Effector memory CD8-positive, alpha-beta T cell (primary cell): Measurements from ENCODE around the gene PORCN.

Experiments
- ATAC-seq: fragments of 150-1000 bp; cut with Tn5 transposase; replicated peaks from 2 replicates; pipeline ENCODE4 v1.10.0; 2021; ENCODE audit warnings: mild to moderate bottlenecking, moderate library complexity
- DNase-seq, 3 experiments: peaks; one replicate each; pipeline ENCODE4 v3.0.0; 2021
- H3K27ac Mint-ChIP-seq, 2 donors: one replicate each; pipeline ENCODE4 v1.8.0; 2022; ENCODE audit warnings: mild to moderate bottlenecking in 2 of 2, mixed read lengths in 2 of 2, moderate library complexity in 2 of 2
- H3K27me3 Mint-ChIP-seq, 2 donors: one replicate each; pipeline ENCODE4 v1.8.0; 2022; ENCODE audit warnings: mixed read lengths in 2 of 2
- H3K36me3 Mint-ChIP-seq: one replicate; pipeline ENCODE4 v1.8.0; 2022; ENCODE audit warnings: mild to moderate bottlenecking, moderate library complexity, mixed read lengths; ENCODE audit not compliant: insufficient read depth
- H3K4me1 Mint-ChIP-seq, 2 donors: one replicate each; pipeline ENCODE4 v1.8.0; 2022; ENCODE audit warnings: low read depth in 2 of 2, mixed read lengths in 2 of 2
- H3K4me3 Mint-ChIP-seq, 2 donors: one replicate each; pipeline ENCODE4 v1.8.0; 2022; ENCODE audit warnings: mild to moderate bottlenecking in 2 of 2, mixed read lengths in 2 of 2, moderate library complexity in 2 of 2
- H3K9me3 Mint-ChIP-seq, 2 donors: one replicate each; pipeline ENCODE4 v1.8.0; 2022; ENCODE audit warnings: mixed read lengths in 2 of 2

Gene PORCN

GRCh38 chrX:48482526-48482925 is 26.3 kb upstream of the PORCN start:
- Mint-ChIP-seq H3K4me3 (no peak overlapping the region), H3K27ac (no peak overlapping the region), H3K4me1 (peaks cover 8 to 12% of the 10 kb centered on the region in 2 donors), H3K27me3 (no peaks in the 10 kb centered on the region), H3K36me3 (peaks cover 47% of the 10 kb centered on the region), H3K9me3 (no peaks in the 10 kb centered on the region)
- no peak for ATAC-seq
- no peak for DNase-seq

DNA sequence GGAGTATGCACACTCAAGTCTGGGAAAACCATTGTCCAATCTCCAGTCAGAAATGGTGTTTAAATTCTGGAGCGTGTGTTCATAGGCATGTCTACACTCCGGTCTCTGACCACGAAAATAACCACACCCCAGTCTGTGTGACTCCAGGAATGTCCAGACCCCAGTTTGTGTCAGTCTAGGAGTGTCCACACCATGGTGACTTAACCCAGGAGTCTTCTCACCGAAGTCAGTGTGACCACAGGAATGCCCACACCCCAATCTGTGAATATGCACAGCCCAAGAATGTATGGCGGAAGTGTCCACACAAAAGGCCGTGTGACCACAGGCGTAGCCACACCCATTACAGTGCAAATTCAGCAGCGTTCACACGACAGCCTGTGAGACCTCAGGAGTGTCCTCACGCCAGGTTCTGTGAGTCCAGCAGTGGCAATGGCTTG is 21.4 kb upstream of the PORCN start:
- H3K27me3 Mint-ChIP-seq = no peaks in the 10 kb centered on the region
- DNase-seq = no peak
- no peaks in the 10 kb centered on the region for H3K9me3 Mint-ChIP-seq
- no peak overlapping the region for H3K4me3 Mint-ChIP-seq
- H3K36me3 Mint-ChIP-seq = peaks cover 24% of the 10 kb centered on the region
- no peak for ATAC-seq
- no peak overlapping the region for H3K27ac Mint-ChIP-seq
- H3K4me1 Mint-ChIP-seq = no peaks in the 10 kb centered on the region

DNA sequence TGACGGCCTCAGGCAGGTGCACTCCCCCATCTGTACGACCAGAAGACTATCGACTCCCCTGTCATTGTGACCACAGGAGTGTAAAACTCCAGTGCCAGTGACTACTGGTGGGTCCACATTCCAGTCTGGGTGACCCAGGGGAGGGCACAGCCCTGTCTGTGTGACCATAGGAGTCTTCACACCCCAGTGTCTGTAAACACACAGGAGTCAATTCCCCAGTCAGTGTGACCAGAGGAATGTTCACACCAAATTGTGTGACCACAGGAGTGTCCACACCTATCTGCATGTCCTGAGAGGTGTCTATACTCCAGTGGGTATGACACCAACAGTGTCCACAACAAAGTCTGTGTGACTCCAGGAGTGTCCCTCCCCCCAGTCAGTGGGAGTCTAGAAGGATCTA is 20.8 kb upstream of the PORCN start:
- no peaks in the 10 kb centered on the region for H3K27me3 Mint-ChIP-seq
- ATAC-seq = no peak
- H3K4me3 Mint-ChIP-seq = no peak overlapping the region
- peaks cover 21% of the 10 kb centered on the region for H3K36me3 Mint-ChIP-seq
- no peak overlapping the region for H3K27ac Mint-ChIP-seq
- no peak for DNase-seq
- H3K4me1 Mint-ChIP-seq = no peaks in the 10 kb centered on the region
- no peaks in the 10 kb centered on the region for H3K9me3 Mint-ChIP-seq

- ATAC-seq (no peak), DNase-seq (no peak)
- Mint-ChIP-seq H3K4me1 (no peaks in the 10 kb centered on the region), H3K27me3 (no peaks in the 10 kb centered on the region), H3K36me3 (peaks cover 14% of the 10 kb centered on the region), H3K9me3 (no peaks in the 10 kb centered on the region), H3K27ac (no peak overlapping the region), H3K4me3 (no peak overlapping the region)
These were observed 19.5 kb upstream of the PORCN start for GRCh38 chrX:48489296-48489695.

GRCh38 chrX:48489892-48490291 is 18.9 kb upstream of the PORCN start:
- Mint-ChIP-seq H3K9me3 (no peaks in the 10 kb centered on the region), H3K27ac (no peak overlapping the region), H3K27me3 (no peaks in the 10 kb centered on the region), H3K4me1 (no peaks in the 10 kb centered on the region), H3K4me3 (no peak overlapping the region), H3K36me3 (peaks cover 10% of the 10 kb centered on the region)
- ATAC-seq (no peak), DNase-seq (no peak)

DNA sequence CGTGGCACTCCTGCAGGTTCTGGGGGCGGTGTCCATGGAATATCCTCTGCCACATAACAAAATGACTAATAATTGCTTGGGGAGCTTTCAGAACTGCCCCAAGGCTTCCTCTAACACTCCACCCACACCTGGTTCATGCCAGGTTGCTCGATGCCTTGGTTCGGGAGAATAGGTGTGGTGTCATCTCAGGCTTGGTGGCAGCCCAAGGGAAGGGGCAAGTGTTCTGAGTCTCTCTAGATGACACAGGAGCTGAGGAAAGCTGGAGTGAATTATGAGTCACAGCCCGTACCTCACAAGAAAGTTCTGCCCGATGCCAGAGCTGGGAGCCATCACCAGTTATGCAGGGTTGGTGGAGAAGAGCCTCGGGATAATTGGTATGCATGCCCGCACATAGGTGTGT is 18.1 kb upstream of the PORCN start:
- H3K27me3 Mint-ChIP-seq = no peaks in the 10 kb centered on the region
- H3K4me1 Mint-ChIP-seq = no peaks in the 10 kb centered on the region
- peaks cover 2% of the 10 kb centered on the region for H3K36me3 Mint-ChIP-seq
- no peak overlapping the region for H3K4me3 Mint-ChIP-seq
- ATAC-seq = no peak
- no peak for DNase-seq
- H3K9me3 Mint-ChIP-seq = no peaks in the 10 kb centered on the region
- no peak overlapping the region for H3K27ac Mint-ChIP-seq

- no peaks in the 10 kb centered on the region for H3K27me3 Mint-ChIP-seq
- H3K27ac Mint-ChIP-seq = no peak overlapping the region
- no peak overlapping the region for H3K4me3 Mint-ChIP-seq
- ATAC-seq = no peak
- no peak for DNase-seq
- H3K9me3 Mint-ChIP-seq = no peaks in the 10 kb centered on the region
- no peaks in the 10 kb centered on the region for H3K4me1 Mint-ChIP-seq
- H3K36me3 Mint-ChIP-seq = peaks cover 2% of the 10 kb centered on the region
These were observed 17.0 kb upstream of the PORCN start for GRCh38 chrX:48491809-48492208.

- Mint-ChIP-seq H3K4me3 (no peak overlapping the region), H3K27ac (no peak overlapping the region), H3K36me3 (peaks cover 2% of the 10 kb centered on the region), H3K9me3 (no peaks in the 10 kb centered on the region), H3K27me3 (no peaks in the 10 kb centered on the region), H3K4me1 (no peaks in the 10 kb centered on the region)
- no peak for DNase-seq
- ATAC-seq = no peak
These were observed 16.4 kb upstream of the PORCN start for GRCh38 chrX:48492293-48492910.

DNA sequence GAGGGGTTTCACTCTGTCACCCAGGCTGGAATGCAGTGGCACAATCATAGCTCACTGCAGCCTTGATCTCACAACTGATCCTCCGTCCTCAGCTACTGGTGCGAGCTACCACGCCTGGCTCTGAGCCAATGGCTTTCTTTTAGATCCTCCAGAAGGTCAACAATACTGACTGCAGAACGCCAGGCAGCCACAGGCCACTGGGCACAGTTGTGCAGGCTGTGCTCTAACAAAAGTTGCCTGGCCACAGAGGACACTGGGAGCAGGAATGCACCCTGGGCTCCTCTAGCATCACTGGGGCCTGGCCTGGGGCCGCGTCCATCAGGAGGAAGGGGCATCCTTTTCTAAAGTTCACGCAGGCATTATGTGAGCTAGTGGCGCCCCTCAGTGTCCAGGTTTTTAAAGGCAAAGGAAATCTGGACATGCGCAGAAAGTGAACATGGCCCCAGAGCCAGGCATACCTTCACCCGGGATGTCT is 14.9 kb upstream of the PORCN start:
- Mint-ChIP-seq H3K27me3 (no peaks in the 10 kb centered on the region), H3K4me3 (no peak overlapping the region), H3K27ac (no peak overlapping the region), H3K4me1 (no peaks in the 10 kb centered on the region), H3K36me3 (no peaks in the 10 kb centered on the region), H3K9me3 (no peaks in the 10 kb centered on the region)
- DNase-seq = no peak
- ATAC-seq = no peak

DNA sequence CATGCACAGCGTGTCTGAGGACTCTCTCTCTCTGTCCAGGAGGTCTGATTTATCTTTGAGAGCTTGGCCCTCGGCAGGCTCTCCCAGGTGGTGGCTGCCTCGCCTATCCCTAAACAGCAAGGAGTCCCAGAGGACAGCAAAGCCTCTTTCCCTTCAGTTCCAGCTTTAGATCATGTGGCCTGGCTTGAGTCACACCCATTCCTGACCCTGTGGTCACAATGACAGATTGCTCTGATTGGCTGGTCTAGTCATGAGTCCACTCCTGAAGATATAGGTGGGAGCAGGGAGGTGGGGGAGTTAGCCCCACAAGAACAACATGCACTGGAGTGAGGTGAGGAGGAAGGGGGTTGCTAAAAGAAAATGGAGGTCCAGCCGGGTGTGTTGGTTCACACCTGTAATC is 12.1 kb upstream of the PORCN start:
- ATAC-seq = no peak
- Mint-ChIP-seq H3K27me3 (no peaks in the 10 kb centered on the region), H3K4me3 (no peak overlapping the region), H3K9me3 (no peaks in the 10 kb centered on the region), H3K36me3 (no peaks in the 10 kb centered on the region), H3K4me1 (no peaks in the 10 kb centered on the region), H3K27ac (no peak overlapping the region)
- DNase-seq = no peak

DNA sequence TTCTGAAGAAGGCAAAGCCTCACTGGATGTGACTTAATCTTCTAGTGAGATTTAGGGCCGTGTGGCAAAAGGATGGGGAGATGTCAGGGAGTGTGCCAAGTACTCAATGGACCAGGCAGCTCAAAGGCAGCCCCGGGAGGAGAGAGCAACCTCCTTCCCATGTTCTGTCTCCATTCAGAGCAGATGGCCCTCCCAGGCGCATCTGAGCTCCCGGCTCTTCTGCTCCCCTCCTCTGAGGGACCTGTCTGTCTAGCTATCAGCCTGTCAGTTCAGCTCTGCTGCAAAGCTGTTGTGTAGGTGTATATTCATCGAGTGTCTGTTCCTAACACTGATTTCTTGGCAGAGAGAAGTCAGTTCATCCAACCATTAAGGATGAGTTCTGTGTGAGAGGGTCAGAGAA is 10.9 kb upstream of the PORCN start:
- H3K4me3 Mint-ChIP-seq = no peak overlapping the region
- no peak overlapping the region for H3K27ac Mint-ChIP-seq
- no peaks in the 10 kb centered on the region for H3K9me3 Mint-ChIP-seq
- H3K4me1 Mint-ChIP-seq = no peaks in the 10 kb centered on the region
- H3K27me3 Mint-ChIP-seq = no peaks in the 10 kb centered on the region
- no peaks in the 10 kb centered on the region for H3K36me3 Mint-ChIP-seq
- DNase-seq (no peak), ATAC-seq (no peak)

GRCh38 chrX:48498374-48498809 is 10.4 kb upstream of the PORCN start:
- no peak for ATAC-seq
- H3K4me3 Mint-ChIP-seq = no peak overlapping the region
- H3K4me1 Mint-ChIP-seq = no peaks in the 10 kb centered on the region
- no peak overlapping the region for H3K27ac Mint-ChIP-seq
- H3K9me3 Mint-ChIP-seq = no peaks in the 10 kb centered on the region
- no peak for DNase-seq
- no peaks in the 10 kb centered on the region for H3K27me3 Mint-ChIP-seq
- H3K36me3 Mint-ChIP-seq = no peaks in the 10 kb centered on the region

- Mint-ChIP-seq H3K4me3 (no peak overlapping the region), H3K36me3 (no peaks in the 10 kb centered on the region), H3K27me3 (no peaks in the 10 kb centered on the region), H3K9me3 (no peaks in the 10 kb centered on the region), H3K4me1 (peaks cover 5 to 7% of the 10 kb centered on the region in 2 donors), H3K27ac (no peak overlapping the region)
- no peak for DNase-seq
- no peak for ATAC-seq
These were observed 4.5 kb upstream of the PORCN start for GRCh38 chrX:48504261-48504660.

GRCh38 chrX:48505481-48505880 is 3.3 kb upstream of the PORCN start:
- peaks cover 16 to 17% of the 10 kb centered on the region in 2 donors for H3K4me1 Mint-ChIP-seq
- DNase-seq (no peak), ATAC-seq (no peak)
- no peaks in the 10 kb centered on the region for H3K9me3 Mint-ChIP-seq
- no peak overlapping the region for H3K27ac Mint-ChIP-seq
- no peaks in the 10 kb centered on the region for H3K27me3 Mint-ChIP-seq
- no peak overlapping the region for H3K4me3 Mint-ChIP-seq
- H3K36me3 Mint-ChIP-seq = no peaks in the 10 kb centered on the region

GRCh38 chrX:48507246-48507645 is 1.5 kb upstream of the PORCN start:
- peaks cover 26% of the 10 kb centered on the region in 2 donors for H3K4me1 Mint-ChIP-seq
- ATAC-seq (no peak), DNase-seq (no peak)
- H3K36me3 Mint-ChIP-seq = no peaks in the 10 kb centered on the region
- H3K27me3 Mint-ChIP-seq = no peaks in the 10 kb centered on the region
- no peaks in the 10 kb centered on the region for H3K9me3 Mint-ChIP-seq
- no peak overlapping the region for H3K27ac Mint-ChIP-seq
- no peak overlapping the region for H3K4me3 Mint-ChIP-seq
